MV-4-11 (cell line): Measurements from ENCODE around the gene PCDH9.
A peak's percentile ranks its signal among the peaks of the same experiment; 100 is the strongest.

Source experiments
- DNase-seq: peaks from one replicate; lab custom pipeline; 2025; lab: John Stamatoyannopoulos, UW

Gene PCDH9

DNA sequence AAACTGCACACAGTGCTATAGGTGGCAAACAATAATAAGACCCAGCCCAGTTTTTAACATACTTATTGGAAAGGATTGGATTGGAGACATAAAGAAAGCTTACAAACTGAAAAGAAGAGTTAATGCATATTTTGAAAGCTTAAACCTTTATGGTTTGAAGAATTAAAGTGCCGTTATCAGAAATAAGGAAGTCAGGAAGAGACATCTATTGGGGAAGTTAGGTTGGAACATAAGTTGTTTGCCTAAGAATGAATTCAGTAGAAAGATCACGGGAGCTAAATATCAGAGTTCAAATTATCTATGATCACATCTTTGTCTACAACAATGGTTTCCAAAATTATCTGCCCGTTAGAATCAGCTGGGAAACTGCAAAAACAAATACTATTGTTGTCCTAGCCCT lies 767.9 kb downstream of the PCDH9 start:
- DNase-seq = peak; percentile 5

DNA sequence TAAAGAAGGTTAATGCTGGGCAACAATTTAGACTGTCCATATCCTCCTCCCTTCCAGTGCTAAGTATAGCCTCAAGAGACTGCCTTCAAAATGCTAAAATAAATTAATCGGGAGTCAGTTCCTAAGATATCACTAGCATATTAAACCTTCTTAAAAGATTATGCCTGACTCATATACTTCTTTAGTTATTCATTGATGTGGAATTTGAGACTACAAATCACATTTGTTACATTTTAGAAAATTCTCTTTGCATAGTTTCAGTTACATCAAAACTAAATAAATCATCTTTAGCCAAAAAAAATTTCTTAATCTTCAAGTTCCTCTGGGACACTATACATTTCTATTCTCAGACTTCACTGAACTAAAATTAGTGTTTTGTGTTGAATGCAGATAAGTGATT lies 769.1 kb downstream of the PCDH9 start:
- DNase-seq = no peak

- DNase-seq = no peak
Observed at GRCh38 chr13:66459634-66460033, 770.5 kb downstream of the PCDH9 start.

DNA sequence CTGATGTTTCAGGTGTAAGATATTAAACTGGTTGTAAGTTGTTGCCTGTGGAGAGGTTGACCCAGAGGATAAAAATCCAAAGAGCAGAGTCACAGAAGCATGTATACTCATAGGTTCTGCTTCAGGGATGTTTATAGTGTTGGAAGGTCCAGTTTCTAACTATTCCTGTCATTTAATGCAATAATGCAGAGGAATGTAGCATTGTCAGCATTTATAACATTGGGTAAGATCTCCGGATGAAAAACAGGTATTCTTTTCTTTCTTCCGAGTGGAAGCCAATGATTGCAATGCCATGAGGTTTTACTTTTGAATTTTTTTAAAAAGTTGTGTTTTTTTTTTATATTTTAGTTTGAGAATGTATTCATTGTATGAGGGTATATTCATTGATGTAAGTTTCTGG lies 771.0 kb downstream of the PCDH9 start:
- DNase-seq = no peak

GRCh38 chr13:66446413-66446812 lies 783.7 kb downstream of the PCDH9 start:
- no peak for DNase-seq

DNA sequence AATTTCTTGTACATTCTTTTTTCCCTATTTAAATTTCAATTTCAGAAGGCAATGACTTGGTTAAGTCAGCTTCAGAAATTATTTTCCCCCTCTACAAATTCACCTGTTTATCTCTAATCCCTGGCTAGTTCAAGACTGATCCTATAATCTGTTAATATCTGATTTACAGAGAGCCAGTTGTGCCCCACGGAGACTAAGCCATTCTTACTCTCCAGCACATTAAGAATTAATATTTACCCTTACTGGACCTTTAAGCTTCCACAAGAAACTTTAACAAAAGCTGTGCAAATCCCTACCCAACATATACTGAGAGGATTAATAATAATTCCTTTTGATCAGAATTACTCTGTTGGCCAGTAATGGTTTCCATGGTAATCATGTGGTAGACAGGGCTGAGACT lies 786.2 kb downstream of the PCDH9 start:
- DNase-seq = no peak

DNA sequence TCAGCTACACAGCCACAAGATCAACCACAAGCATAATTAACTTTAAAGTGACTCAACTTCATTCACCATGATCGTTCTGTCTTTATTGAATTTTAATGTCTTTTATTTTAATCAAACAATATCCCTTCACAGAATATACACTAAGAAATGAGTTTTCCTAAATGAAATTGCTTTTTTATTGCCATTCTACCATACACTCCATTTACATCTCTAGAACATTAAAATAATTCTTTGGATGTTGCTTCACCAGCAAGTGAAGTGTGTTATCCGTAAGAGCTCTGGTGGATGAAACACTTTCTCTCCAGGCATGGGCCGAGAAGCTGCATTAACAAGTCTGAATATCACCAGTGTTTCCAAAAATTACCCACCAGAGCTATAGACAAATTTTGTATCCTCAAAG lies 789.2 kb downstream of the PCDH9 start:
- DNase-seq = no peak

DNA sequence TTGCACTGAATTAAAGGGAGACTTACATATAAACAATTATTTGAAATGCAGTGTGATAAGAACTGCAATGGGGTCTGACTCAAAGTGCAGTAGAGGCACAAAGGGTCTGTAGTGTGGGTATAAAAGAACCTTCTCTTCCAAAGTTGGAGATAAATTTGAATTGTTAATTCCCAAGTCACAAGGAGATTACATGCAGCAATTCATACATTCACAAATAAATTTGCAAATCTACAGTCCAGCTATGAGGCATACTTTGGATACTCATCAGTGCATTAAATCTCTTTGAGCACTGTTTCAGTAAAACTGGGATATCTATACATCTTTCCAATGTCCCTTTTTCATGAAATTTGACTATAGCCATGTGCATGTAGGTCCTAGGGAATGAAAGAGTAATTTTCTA lies 799.4 kb downstream of the PCDH9 start:
- DNase-seq = no peak

GRCh38 chr13:66430269-66430668 lies 799.9 kb downstream of the PCDH9 start:
- DNase-seq = no peak

- DNase-seq = no peak
Observed at GRCh38 chr13:66429156-66429555, 801.0 kb downstream of the PCDH9 start.

GRCh38 chr13:66427458-66427861 lies 802.7 kb downstream of the PCDH9 start:
- no peak for DNase-seq

DNA sequence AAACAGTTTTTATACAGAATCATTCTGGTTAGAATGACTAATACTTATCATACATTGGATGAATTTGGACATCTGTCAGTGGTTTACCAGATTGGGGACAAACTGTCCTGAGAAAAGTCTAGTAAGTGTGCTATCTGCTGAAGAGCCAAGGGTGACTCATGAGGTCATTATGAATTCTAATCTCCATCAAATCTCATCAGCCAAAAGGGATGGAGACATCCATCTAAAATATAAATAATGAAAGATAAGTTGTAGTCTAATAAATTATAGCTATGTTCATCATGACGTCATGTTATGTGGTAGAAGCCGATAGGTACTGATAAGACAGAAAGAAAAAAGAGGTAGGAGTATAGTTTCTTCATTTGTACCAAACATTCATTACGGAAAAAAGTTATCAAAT lies 804.4 kb downstream of the PCDH9 start:
- DNase-seq = no peak

GRCh38 chr13:66424422-66424821 lies 805.7 kb downstream of the PCDH9 start:
- DNase-seq = no peak

DNA sequence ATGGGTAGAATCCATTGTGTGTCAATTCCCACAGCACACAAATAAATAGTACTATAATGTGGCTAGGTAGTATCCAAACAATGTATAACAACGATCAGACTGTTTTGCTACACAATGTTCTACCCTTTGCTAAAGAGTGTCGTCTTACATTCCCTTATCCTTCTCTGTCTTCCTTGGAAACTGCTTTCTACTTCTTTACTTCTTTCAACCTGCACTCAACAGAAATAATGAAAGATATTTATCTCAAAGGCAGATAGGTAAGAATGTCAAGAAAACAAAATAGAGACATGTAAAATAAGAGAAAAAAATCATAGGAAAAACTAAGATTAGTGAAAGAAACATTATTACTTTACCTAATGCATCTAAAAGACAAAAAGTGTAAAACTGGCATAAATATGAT lies 814.7 kb downstream of the PCDH9 start:
- no peak for DNase-seq

DNA sequence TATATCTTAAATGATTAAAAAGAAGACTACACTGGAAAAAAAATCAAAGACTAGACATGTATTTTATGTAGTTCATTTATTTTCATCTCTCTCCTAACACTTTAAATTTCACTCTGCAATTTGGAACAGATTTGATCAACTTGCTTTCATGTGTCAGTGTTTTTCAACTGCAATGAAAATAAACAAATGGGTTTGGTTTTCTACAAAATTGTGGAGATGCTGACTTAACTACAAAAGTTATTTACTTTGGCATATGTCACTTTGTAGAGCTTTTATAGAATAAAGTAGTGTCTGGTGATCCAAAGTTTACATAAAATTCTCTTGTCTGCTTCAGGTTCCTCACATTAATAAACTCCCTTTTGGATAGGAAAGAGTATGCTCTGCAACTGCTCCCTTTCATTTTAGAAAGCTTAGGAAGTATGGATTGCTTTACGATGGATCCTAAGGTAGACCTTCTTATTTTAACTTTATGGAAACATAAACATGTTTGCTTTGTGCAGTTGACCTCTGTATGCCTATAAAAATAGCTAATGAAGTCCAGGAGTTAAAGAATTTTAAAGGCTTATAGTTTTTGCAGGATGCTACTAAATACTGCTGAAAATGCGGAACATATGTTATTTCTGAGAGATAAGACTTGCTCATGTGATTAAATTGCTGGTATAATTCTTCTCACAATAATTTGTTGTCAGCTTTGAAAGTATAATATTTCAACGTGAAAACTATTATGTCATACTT lies 815.9 kb downstream of the PCDH9 start:
- no peak for DNase-seq

- no peak for DNase-seq
Observed at GRCh38 chr13:66410314-66410713, 819.8 kb downstream of the PCDH9 start.

- DNase-seq = no peak
Observed at GRCh38 chr13:66409542-66409941, 820.6 kb downstream of the PCDH9 start.

- DNase-seq = no peak
Observed at GRCh38 chr13:66407128-66407527, 823.0 kb downstream of the PCDH9 start.

GRCh38 chr13:66405908-66406802 lies 824.0 kb downstream of the PCDH9 start:
- no peak for DNase-seq

GRCh38 chr13:66402546-66402945 lies 827.6 kb downstream of the PCDH9 start:
- no peak for DNase-seq

GRCh38 chr13:66402066-66402465 lies 828.1 kb downstream of the PCDH9 start:
- DNase-seq = no peak

DNA sequence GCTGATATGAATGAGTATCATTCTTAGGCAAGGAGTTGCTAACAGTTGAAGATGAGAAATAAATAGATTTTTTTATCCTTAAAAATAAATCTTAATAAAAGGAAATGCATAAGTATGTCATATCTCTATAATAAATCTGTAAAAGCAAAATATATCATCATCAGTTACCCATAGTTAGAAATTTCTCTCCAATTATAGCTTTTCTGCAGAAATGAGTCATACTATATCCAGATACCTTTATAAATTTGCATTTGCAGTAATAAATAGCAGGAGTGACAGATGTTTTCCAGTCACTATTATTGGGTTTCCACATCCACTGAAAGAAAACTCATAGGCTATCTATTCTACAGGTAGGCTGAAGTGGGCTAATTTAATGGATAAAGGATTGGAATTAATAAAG lies 829.8 kb downstream of the PCDH9 start:
- no peak for DNase-seq

- DNase-seq = no peak
Observed at GRCh38 chr13:66399873-66400272, 830.3 kb downstream of the PCDH9 start.
